ENCODE results near the gene ATXN7. TPM values are rescaled to one million over a fixed set of nuclear protein-coding genes. Genes with fewer than 3 reads are reported as not detected.

Gene ATXN7
- total RNA-seq, 3 donors from 2014 or later (not counting 1 experiment from before 2014, with no cell fraction given), result 126 to 176 (median 146) TPM

DNA sequence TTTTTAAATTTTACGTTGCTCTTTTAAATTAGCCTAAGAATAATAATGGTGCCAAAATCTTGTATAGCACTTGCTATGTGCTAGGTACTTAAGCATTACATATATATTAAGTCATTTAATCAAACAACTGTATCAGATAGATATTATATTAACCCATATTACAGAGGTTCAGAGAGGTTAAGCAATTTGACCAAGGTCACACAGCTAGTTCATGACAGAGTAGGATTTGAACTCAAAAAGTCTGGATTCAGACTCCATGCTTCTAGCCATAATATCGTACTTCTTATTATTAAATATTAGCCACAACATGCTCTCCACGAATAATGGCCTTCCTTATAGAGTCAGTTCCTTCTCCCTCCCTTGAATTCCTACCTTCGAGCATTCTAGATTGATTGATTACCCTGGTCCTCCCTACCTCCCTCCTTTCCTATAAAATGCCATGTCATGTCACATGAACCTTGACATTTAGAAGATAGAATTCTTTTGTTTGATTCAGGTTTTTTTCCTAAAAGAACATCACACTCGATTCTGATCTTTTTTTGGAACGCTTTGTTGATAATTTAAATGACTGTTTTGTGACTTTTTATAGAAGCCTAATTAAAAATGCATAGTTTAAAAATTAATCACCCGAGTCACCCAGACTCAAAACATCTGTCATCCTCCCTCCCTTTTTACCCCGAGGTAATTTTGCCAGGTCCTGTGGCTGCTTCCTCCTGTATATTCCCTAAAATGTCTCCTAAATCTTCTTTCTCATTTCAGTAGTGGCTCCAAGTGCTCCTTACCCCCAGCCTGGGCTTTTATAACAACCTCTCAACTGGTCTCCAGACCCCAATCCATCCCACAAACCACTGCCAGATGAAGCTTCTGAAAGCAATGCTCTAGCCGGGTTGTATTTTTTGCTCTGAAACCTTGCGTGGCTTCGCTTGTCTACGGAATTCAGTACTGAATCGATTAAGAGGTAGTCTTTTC, 168.2 kb downstream of the ATXN7 start:
- H3K27ac Mint-ChIP-seq, result no peak overlapping the region

DNA sequence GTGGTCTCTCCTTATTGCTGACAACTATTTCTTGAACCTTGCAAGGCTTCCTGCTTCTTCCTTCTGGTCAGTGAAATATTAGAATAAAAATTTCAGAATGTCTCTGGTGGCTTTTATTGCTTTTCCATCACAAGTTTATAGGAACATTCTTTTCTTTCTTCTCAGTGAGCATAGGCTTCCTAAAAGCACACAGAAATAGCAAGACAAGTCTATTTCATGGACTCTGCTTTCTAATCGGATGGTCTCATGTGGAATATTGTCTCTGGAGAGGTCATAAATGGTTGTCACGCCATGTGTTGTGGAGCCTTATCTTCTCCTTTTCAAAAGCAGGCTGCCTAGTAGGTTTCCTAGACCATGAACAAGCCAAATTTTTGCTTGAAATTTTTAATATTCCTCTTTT, 169.4 kb downstream of the ATXN7 start:
- Mint-ChIP-seq H3K36me3 (no peaks in the 10 kb centered on the region), H3K4me3 (no peak overlapping the region), H3K27ac (no peak overlapping the region), H3K27me3 (ENCODE audit: low read depth in 2 of 2) (peaks cover 33 to 50% of the 10 kb centered on the region in 2 donors), H3K9me3 (no peaks in the 10 kb centered on the region), H3K4me1 (peaks cover 0 to 4% of the 10 kb centered on the region in 2 donors)
- TF ChIP-seq, protein P1, sequence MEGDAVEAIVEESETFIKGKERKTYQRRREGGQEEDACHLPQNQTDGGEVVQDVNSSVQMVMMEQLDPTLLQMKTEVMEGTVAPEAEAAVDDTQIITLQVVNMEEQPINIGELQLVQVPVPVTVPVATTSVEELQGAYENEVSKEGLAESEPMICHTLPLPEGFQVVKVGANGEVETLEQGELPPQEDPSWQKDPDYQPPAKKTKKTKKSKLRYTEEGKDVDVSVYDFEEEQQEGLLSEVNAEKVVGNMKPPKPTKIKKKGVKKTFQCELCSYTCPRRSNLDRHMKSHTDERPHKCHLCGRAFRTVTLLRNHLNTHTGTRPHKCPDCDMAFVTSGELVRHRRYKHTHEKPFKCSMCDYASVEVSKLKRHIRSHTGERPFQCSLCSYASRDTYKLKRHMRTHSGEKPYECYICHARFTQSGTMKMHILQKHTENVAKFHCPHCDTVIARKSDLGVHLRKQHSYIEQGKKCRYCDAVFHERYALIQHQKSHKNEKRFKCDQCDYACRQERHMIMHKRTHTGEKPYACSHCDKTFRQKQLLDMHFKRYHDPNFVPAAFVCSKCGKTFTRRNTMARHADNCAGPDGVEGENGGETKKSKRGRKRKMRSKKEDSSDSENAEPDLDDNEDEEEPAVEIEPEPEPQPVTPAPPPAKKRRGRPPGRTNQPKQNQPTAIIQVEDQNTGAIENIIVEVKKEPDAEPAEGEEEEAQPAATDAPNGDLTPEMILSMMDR (IDR thresholded peaks at IDR 0.05), result no peak
- H3K27ac ChIP-seq (ENCODE audit: low read length), result no peak overlapping the region
- ATAC-seq (no peak), DNase-seq (no peak)
- no peak overlapping the region for H3K4me3 ChIP-seq (ENCODE audit: low read length)
- no peaks in the 10 kb centered on the region for H3K9me3 ChIP-seq (ENCODE audit: control insufficient read depth, insufficient read depth, low read length)
- no peaks in the 10 kb centered on the region for H3K36me3 ChIP-seq (ENCODE audit: control insufficient read depth, insufficient read depth, low read length)
- peaks cover 7% of the 10 kb centered on the region for H3K4me1 ChIP-seq (ENCODE audit: control insufficient read depth, insufficient read depth, low read length)
- peaks cover 12% of the 10 kb centered on the region for H3K27me3 ChIP-seq (ENCODE audit: control insufficient read depth, insufficient read depth, low read length)
- WGBS (ENCODE audit: insufficient coverage), result 90% methylated on average over 2 of the region's 2 CpGs
- intact Hi-C loops (cut with micrococcal nuclease), result loop anchor here (10.0 kb wide), 1 partner anchor 1702 kb away; no protein-coding TSS in a partner anchor

More for the DNA sequence above, 168.2 kb downstream of the ATXN7 start:
- Mint-ChIP-seq H3K27me3 (ENCODE audit: low read depth in 2 of 2) (peaks cover 37 to 51% of the 10 kb centered on the region in 2 donors), H3K4me1 (peaks cover 0 to 4% of the 10 kb centered on the region in 2 donors), H3K9me3 (no peaks in the 10 kb centered on the region), H3K36me3 (no peaks in the 10 kb centered on the region), H3K4me3 (peak overlapping the region; percentile 25)
- no peak overlapping the region for H3K27ac ChIP-seq (ENCODE audit: low read length)
- H3K4me3 ChIP-seq (ENCODE audit: low read length), result no peak overlapping the region
- intact Hi-C loops (cut with micrococcal nuclease), result loop anchor here (10.0 kb wide), 1 partner anchor 1703 kb away; no protein-coding TSS in a partner anchor
- TF ChIP-seq, protein P1 (IDR thresholded peaks at IDR 0.05), result no peak
- no peaks in the 10 kb centered on the region for H3K36me3 ChIP-seq (ENCODE audit: control insufficient read depth, insufficient read depth, low read length)
- ATAC-seq (no peak), DNase-seq (no peak)
- peaks cover 12% of the 10 kb centered on the region for H3K27me3 ChIP-seq (ENCODE audit: control insufficient read depth, insufficient read depth, low read length)
- peaks cover 7% of the 10 kb centered on the region for H3K4me1 ChIP-seq (ENCODE audit: control insufficient read depth, insufficient read depth, low read length)
- no peaks in the 10 kb centered on the region for H3K9me3 ChIP-seq (ENCODE audit: control insufficient read depth, insufficient read depth, low read length)
- 86% methylated on average over 10 of the region's 13 CpGs for WGBS (ENCODE audit: insufficient coverage)

DNA sequence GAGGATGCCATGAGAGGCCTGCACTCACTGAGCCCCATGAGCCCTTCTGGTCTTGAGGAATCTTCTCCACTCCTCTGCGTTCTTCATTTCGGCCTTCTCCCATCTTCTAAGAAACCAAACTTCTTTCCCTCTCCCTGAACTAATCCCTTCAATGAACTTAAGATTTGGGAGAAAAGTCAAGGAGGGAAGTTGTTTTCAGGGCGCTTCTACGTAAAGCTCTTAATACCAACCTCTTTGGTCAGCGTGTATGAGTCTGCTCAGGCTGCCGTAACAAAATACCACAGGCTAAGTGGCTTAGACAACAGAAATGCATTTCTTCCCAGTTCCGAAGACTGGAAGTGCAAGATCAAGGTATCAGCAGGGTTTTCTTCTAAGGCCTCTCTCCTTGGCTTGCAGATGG, 173.4 kb downstream of the ATXN7 start:
- Mint-ChIP-seq H3K4me3 (no peak overlapping the region), H3K9me3 (no peaks in the 10 kb centered on the region), H3K27me3 (ENCODE audit: low read depth in 2 of 2) (peaks cover 35 to 44% of the 10 kb centered on the region in 2 donors), H3K36me3 (no peaks in the 10 kb centered on the region), H3K4me1 (no peaks in the 10 kb centered on the region), H3K27ac (no peak overlapping the region)
- Histone ChIP-seq H3K36me3 (ENCODE audit: control insufficient read depth, insufficient read depth, low read length) (no peaks in the 10 kb centered on the region), H3K4me1 (ENCODE audit: control insufficient read depth, insufficient read depth, low read length) (no peaks in the 10 kb centered on the region), H3K27me3 (ENCODE audit: control insufficient read depth, insufficient read depth, low read length) (peaks cover 9% of the 10 kb centered on the region), H3K27ac (ENCODE audit: low read length) (no peak overlapping the region), H3K4me3 (ENCODE audit: low read length) (no peak overlapping the region), H3K9me3 (ENCODE audit: control insufficient read depth, insufficient read depth, low read length) (no peaks in the 10 kb centered on the region)
- intact Hi-C loops (cut with micrococcal nuclease), result loop anchor here (10.0 kb wide), 1 partner anchor 1698 kb away; no protein-coding TSS in a partner anchor
- WGBS (ENCODE audit: insufficient coverage), result 87% methylated on average over 6 of the region's 7 CpGs
- DNase-seq, result no peak
- ATAC-seq, result no peak
- TF ChIP-seq, protein P1 (IDR thresholded peaks at IDR 0.05), result no peak

Measured in natural killer cell (primary cell).